HG03469 (cell line): ENCODE data around the gene SFSWAP.

Source experiments
- ATAC-seq: cut with Tn5 transposase; IDR thresholded peaks from one replicate; pipeline ENCODE4 v1.9.1; 2021; ENCODE audit warnings: mild to moderate bottlenecking, moderate library complexity, moderate number of reproducible peaks; ENCODE audit not compliant: unreplicated experiment

The SFSWAP gene

GRCh38 chr12:131848753-131849152 lies 137.9 kb downstream of the SFSWAP start:
- no peak for ATAC-seq
